ENCODE results near the gene SRXN1. TPM values are rescaled to one million over a fixed set of nuclear protein-coding genes. Genes with fewer than 3 reads are reported as not detected.
A peak's percentile ranks its signal among the peaks of the same experiment; 100 is the strongest.

SRXN1 gene
- 100 to 1,000 TPM in 3 of 4 donors, 10 to 100 TPM in 1; 73.4 to 158 (median 133) TPM for total RNA-seq

DNA sequence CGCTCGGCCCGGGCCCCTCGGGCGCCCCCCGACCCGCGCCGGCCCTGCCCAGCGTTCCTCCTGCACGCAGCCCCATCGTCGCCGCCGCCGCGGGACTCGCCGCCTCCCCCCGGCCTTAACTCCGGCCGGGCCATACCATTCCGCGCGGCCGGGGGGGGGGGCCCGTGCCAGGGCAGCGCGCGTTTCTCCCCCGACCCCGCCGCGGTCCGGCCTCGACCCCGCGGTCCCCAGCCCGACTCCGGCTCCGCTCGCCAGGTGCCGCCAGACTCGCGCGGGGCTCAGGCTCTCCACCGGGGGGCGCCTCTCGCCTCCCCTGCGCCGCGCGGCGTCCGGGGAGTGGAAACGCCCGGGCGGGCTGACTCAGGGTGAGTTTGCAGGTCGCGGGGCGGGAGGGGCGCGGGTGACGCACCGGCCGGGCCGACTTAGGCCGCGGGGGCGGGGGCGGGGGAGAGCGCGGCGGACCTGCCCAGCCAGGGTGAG lies at the start of gene SRXN1:
TSS of gene SRXN1 (minus strand) at position 91 of the 480 bp plus-strand sequence. CDS start at position 76, 15 bp downstream.
- Histone ChIP-seq H3K4me1 (peaks cover 14 to 33% (median 25%) of the 10 kb centered on the region in 3 donors), H3K9me3 (peaks cover 0 to 1% (median 0%) of the 10 kb centered on the region in 3 donors), H3K4me3 (peak within 1 kb of the TSS; percentile 68 to 91 (median 82)), H3K27ac (peak within 1 kb of the TSS; percentile 89 to 95 (median 92)), H3K36me3 (peaks cover 6 to 29% (median 16%) of the 10 kb centered on the region in 3 donors), H3K27me3 (peaks cover 0 to 9% (median 0%) of the 10 kb centered on the region in 4 donors)
- TF ChIP-seq POLR2A (IDR thresholded peaks at IDR 0.05) = peak in 2 of 4 donors; percentile 49 to 62
- TF ChIP-seq, protein P1, sequence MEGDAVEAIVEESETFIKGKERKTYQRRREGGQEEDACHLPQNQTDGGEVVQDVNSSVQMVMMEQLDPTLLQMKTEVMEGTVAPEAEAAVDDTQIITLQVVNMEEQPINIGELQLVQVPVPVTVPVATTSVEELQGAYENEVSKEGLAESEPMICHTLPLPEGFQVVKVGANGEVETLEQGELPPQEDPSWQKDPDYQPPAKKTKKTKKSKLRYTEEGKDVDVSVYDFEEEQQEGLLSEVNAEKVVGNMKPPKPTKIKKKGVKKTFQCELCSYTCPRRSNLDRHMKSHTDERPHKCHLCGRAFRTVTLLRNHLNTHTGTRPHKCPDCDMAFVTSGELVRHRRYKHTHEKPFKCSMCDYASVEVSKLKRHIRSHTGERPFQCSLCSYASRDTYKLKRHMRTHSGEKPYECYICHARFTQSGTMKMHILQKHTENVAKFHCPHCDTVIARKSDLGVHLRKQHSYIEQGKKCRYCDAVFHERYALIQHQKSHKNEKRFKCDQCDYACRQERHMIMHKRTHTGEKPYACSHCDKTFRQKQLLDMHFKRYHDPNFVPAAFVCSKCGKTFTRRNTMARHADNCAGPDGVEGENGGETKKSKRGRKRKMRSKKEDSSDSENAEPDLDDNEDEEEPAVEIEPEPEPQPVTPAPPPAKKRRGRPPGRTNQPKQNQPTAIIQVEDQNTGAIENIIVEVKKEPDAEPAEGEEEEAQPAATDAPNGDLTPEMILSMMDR (IDR thresholded peaks at IDR 0.05) = peak in 5 of 6 experiments; percentile 42 to 67 (median 62)
- intact Hi-C loops (cut with DNase I) = loop anchor here (10.0 kb wide), 1 partner anchor 308 kb away; the partner anchor contains the start of gene NRSN2
- DNase-seq = peak; percentile 39
- 0 to 3% methylated on average over 4 to 13 of the region's 74 CpGs for WGBS, 2 donors

DNA sequence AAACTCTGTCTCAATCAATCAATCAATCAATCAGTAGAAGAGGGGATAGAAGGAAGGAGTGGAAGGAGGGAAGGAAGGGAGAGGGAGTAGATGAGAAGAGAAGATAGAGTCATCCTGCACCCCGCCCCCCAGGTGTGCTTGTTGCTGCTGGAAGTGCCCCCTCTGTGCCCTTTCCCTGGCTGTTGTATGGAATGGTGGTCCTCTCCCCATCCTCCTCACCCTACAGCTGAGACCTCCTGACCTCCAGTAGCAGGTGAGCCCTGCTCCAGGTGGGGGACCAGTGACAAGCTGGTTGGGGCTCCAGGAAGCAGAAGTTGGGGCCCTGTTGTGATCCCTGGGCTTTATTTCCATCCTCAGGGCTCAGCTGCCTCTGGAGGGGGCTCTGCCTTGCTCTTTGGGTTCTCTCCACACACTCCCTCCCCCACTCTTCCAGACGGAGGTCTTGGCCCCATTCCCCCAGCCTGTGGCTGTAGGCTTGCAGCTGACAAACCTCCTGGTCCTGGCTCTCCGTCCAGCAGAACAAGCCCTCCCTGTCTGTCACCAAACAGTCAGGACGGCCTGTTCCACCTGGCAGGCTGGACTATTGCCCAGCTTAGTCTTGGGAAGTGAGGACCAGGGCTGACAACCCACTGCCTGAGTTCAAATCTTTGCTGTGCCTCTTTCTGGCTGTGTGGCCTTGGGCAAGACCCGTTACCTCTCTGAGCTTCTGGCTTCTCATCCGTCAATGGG lies 48.6 kb upstream of the SRXN1 start:
- TF ChIP-seq, protein P1 (IDR thresholded peaks at IDR 0.05) = no peak
- DNase-seq = no peak
- Histone ChIP-seq H3K36me3 (no peaks in the 10 kb centered on the region), H3K27ac (no peak overlapping the region), H3K9me3 (no peaks in the 10 kb centered on the region), H3K4me3 (no peak overlapping the region), H3K4me1 (no peaks in the 10 kb centered on the region), H3K27me3 (peaks cover 0 to 70% (median 2%) of the 10 kb centered on the region in 4 donors)
- 43 to 53% methylated on average over 4 of the region's 6 CpGs for WGBS, 2 donors
- intact Hi-C loops (cut with DNase I) = no loop called here

DNA sequence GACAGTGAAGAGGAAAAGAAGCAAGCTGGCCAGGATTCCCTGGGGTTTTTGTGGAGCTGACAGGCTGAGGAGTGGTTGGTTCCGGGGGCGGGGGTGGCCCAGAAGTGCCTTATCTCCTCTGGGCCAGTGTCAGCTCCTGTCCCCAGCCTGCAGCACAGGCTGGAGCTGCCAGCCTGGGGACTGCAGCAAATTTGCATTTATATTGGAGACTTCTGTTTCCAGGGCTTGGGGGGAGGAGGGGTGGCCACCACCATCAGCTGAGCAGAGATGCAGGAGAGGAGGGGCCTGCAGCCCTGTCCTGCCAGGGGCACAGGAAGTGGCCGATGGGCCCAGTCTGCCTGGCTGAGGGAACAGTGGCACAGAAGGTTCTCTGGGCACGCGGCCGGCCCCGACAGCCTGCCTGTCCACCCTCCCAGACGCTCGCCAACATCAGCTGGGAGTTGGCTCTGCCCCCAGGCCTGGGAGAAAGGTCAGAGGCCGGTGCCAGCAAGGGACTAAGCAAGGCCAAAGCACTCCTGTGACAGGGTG lies 46.9 kb upstream of the SRXN1 start:
- DNase-seq = no peak
- no peak overlapping the region for H3K4me3 ChIP-seq
- intact Hi-C loops (cut with DNase I) = no loop called here
- no peaks in the 10 kb centered on the region for H3K36me3 ChIP-seq
- TF ChIP-seq, protein P1 (IDR thresholded peaks at IDR 0.05) = no peak
- no peak for TF ChIP-seq POLR2A (IDR thresholded peaks at IDR 0.05)
- no peaks in the 10 kb centered on the region for H3K9me3 ChIP-seq
- WGBS, 2 donors = 60 to 61% methylated on average over 1 to 6 of the region's 10 CpGs
- no peaks in the 10 kb centered on the region for H3K4me1 ChIP-seq
- no peak overlapping the region for H3K27ac ChIP-seq
- H3K27me3 ChIP-seq = peaks cover 0 to 62% (median 2%) of the 10 kb centered on the region in 4 donors

DNA sequence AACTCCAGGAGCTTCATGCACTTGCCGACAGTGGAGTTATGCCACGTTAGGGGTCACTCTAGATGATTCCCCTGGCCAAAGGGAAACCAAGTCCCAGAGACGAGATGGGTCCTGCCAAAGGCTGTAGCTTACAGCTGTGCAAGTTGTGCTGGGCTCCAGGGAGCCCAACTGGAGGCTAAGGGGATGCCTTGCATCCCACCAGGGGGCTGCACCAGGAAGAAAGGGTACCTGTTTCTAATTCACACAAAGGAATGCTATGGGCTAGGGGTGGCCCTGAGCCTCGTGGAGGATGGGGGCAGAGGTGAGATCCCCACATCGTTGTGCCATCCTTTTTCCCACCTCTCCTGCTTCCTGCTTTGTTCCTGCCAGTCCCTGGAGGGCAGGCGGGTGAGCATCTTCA lies 46.3 kb upstream of the SRXN1 start:
- no peak overlapping the region for H3K27ac ChIP-seq
- no peaks in the 10 kb centered on the region for H3K9me3 ChIP-seq
- 43 to 44% methylated on average over 6 of the region's 6 CpGs for WGBS, 2 donors
- intact Hi-C loops (cut with DNase I) = no loop called here
- no peaks in the 10 kb centered on the region for H3K4me1 ChIP-seq
- H3K27me3 ChIP-seq = peaks cover 0 to 57% (median 2%) of the 10 kb centered on the region in 4 donors
- TF ChIP-seq POLR2A (IDR thresholded peaks at IDR 0.05) = no peak
- TF ChIP-seq, protein P1 (IDR thresholded peaks at IDR 0.05) = no peak
- H3K4me3 ChIP-seq = no peak overlapping the region
- no peak for DNase-seq
- H3K36me3 ChIP-seq = no peaks in the 10 kb centered on the region

DNA sequence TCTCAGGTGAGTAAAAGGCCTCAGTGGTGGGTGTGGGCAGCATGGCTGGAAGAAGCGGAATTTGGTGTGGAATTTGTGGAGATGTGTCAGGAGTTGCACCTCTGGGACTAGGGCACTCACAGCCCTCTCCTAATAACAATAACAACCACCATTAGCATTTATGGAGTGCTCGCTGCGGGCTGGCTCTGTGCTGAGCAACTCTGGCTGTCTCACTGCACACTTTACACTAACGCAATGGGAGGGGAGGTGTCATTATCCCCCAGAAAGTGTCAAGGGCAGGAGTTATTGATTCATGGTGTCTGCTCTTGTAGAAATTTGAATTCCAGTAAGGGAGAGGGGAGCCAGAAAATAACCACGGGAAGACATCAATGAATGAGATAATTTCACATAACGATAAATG lies 45.3 kb upstream of the SRXN1 start:
- Histone ChIP-seq H3K4me1 (no peaks in the 10 kb centered on the region), H3K4me3 (no peak overlapping the region), H3K36me3 (no peaks in the 10 kb centered on the region), H3K27me3 (peaks cover 0 to 57% (median 2%) of the 10 kb centered on the region in 4 donors), H3K9me3 (no peaks in the 10 kb centered on the region), H3K27ac (no peak overlapping the region)
- TF ChIP-seq, protein P1 (IDR thresholded peaks at IDR 0.05) = no peak
- intact Hi-C loops (cut with DNase I) = no loop called here
- WGBS, 2 donors = 59 to 68% methylated on average over 6 of the region's 6 CpGs
- no peak for DNase-seq
